ENCODE results near the gene TRIM5.
"Not testable (repeated sequence)": the region's sequence is repeated elsewhere in the genome, so short reads cannot be mapped to it uniquely, and the experiment has no call there.

The TRIM5 gene

DNA sequence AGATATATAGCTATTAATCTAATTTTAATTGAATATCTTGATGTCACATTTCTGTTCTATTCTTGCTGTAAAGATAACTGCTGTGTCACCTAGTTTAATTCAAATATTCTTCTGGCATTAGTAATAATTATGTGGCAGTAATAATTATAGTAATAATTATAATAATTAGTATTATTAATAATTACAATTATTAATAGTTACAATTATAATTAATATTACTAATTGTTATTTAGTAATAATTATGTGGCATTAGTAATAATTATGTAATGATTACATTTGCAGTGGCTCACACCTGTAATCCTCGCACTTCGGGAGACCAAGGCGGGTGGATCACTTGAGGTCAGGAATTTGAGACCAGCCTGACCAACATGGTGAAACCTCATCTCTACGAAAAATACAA lies 1.6 kb upstream of the TRIM5 start:
- DNase-seq: no peak

DNA sequence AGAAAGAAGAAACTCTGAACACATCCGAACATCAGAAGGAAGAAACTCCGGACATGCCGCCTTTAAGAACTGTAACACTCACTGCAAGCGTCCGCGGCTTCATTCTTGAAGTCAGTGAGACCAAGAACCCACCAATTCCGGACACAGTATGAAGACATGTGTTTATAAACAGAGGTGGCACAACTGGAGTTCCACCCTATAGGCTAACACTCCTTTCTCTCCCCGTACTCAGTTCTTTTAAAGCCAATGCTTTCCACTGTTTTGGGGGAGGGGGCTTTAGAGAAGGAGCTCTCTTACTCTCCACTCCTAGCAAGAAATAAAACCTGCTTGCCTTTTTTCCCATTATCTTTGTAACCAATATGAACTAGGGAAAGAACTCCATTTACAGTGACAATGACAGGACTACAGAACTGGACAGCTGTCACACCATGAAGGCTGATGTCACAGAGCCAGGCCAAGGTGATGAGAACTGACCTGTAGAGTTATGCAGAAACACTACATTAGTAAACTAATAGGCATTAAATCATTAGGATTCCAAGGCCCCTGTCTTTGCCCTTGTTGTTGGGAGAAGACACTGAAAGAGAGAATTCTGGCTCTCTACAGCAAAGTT lies 733 bp downstream of the TRIM5 start:
- DNase-seq: no peak

GRCh38 chr11:5683620-5684019 lies 1.3 kb downstream of the TRIM5 start:
- not testable (repeated sequence) for DNase-seq

DNA sequence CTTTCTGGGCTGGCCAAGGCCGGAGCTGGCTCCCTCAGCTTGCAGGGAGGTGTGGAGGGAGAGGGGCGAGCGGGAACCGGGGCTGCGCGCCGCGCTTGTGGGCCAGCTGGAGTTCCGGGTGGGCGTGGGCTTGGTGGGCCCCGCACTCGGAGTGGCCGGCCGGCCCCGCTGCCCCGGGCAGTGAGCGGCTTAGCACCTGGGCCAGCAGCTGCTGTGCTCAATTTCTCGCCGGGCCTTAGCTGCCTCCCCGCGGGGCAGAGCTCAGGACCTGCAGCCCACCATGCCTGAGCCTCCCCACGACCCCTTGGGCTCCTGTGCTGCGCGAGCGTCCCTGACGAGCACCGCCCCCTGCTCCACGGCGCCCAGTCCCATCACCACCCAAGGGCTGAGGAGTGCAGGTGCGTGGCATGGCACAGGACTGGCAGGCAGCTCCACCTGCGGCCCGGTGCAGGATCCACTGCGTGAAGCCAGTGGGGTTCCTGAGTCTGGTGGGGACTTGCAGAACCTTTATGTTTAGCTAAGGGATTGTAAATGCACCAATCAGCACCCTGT lies 1.9 kb downstream of the TRIM5 start:
- not testable (repeated sequence) for DNase-seq

DNA sequence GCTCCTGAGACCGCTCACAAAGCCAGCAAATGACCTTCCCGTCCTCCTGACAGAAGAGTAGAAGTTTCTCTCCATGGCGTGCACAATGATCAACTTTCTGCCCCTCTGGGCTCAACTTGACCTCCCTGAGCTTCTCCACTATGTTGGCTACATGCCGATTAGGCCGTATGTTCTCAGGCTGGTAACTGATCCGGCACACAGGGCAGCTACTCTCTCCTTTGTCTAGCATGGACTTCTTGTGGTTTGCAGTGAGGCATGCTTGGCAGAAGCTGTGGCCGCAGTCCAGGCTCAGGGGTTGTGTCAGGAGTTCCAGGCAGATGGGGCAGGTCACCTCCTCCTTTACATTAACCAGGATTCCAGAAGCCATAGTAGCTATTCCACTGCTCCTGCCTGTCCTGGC lies 5.1 kb downstream of the TRIM5 start:
- DNase-seq: no peak

- DNase-seq: no peak
Observed at GRCh38 chr11:5674391-5674790, 10.5 kb downstream of the TRIM5 start.

- no peak for DNase-seq
Observed at GRCh38 chr11:5671831-5672230, 13.0 kb downstream of the TRIM5 start.

- no peak for DNase-seq
Observed at GRCh38 chr11:5666402-5666793, 18.5 kb downstream of the TRIM5 start.

- no peak for DNase-seq
Observed at GRCh38 chr11:5665746-5666401, 19.0 kb downstream of the TRIM5 start.

DNA sequence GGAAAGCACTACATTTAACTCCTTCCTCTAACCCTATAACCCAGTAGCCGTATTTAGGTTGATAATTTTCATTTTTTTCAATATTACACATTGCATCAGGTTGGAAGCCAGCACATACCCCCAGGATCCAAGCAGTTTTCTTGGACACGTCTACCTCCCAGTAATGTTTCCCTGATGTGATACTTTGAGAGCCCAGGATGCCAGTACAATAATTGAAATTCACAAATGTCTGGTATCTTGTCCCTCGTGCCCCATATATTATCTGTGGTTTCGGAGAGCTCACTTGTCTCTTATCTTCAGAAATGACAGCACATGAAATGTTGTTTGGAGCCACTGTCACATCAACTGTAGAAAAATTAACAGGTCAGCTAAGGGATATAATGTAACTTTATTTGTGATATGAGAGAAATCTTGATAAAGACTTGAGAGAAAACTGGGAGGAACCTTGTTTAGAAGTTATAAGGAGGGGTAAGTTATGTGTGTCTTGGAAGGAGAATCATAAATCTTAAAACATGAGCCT lies 19.8 kb downstream of the TRIM5 start:
- no peak for DNase-seq

GRCh38 chr11:5663511-5663910 lies 21.4 kb downstream of the TRIM5 start:
- no peak for DNase-seq

DNA sequence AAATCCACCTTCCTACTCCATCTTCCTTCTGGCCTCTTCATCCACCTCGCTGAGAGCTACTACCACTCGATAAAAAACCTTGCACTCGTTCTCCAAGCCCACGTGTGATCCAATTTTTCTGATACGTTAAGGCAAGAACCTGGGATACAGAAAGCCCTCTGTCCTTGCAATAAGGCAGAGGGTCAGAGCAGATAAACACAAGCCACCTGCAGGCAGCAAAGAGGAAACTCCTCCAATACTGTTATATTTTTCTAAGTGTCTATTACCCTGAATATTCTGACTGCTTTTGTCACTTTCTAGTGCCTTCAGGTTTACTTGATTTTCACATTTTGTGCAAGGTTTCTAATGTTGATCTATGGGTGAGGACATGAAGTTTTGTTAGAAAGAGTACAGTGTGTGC lies 26.6 kb downstream of the TRIM5 start:
- no peak for DNase-seq

DNA sequence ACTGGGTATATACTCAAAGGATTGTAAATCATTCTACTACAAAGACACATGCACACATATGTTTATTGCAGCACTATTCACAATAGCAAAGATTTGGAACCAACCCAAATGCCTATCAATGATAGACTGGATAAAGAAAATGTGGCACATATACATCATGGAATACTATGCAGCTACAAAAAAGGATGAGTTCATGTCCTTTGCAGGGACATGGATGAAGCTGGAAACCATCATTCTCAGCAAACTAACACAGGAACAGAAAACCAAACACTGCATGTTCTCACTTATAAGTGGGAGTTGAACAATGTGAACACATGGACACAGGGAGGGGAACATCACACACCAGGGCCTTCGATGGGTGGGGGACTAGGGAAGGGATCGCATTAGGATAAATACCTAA lies 27.9 kb downstream of the TRIM5 start:
- DNase-seq: not testable (repeated sequence)

GRCh38 chr11:5655474-5655873 lies 29.4 kb downstream of the TRIM5 start:
- no peak for DNase-seq

- no peak for DNase-seq
Observed at GRCh38 chr11:5646139-5646538, 38.7 kb downstream of the TRIM5 start.

DNA sequence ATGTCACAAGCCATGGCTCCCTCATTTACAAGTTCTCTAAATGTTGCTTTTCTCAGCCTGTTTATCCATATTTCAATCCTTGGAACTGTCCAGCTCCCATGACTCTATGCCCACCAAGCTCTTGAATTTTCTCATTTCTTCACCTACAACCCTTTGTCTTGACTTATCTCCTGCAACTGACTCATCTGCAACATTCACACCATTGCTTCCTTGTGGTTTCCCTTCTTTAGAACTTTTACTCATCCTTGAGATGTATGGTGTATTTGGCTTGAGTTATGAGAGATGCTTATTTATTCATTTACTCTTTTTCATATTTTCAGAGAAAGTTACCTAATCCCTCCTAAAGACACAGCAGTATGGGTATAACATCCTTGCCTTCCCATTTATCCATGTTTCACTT lies 41.3 kb downstream of the TRIM5 start:
- DNase-seq: no peak

DNA sequence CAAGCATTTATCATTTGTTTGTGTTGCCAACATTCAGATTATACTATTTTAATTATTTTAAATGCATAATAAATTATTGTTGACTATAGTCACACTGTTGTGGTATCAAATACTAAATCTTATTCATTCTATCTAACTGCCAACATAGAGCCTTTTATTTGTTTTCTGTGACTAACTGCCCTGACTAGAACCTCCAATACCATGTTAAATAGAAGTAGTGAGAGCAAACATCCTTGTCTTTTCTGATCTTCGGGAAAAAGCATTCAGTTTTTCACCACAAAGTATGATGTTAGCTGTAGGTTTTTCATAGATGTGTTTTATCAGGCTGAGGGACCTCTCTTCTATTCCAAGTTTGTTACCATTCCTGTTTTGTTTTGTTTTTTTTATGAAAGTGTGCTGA lies 44.9 kb downstream of the TRIM5 start:
- DNase-seq: no peak

DNA sequence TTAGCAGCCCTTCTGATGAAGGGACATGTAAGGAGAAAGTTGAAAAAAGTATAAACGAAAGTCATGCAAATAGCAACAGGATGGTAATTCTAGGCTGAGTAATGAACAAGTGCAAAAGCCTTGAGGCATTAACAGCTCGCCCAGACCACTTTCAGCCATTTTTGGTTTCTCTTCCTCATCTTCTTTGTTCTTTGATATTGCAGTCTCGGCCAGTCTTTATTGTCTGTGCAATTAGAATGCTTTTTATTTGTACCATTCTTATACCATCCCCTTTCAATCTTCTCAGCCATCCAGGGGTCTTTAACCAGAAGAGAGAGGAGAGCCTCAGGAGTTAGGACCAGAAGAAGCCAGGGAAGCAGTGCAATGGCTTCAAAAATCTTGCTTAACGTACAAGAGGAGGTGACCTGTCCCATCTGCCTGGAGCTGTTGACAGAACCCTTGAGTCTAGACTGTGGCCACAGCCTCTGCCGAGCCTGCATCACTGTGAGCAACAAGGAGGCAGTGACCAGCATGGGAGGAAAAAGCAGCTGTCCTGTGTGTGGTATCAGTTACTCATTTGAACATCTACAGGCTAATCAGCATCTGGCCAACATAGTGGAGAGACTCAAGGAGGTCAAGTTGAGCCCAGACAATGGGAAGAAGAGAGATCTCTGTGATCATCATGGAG lies 52.8 kb downstream of the TRIM5 start:
- no peak for DNase-seq

- no peak for DNase-seq
Observed at GRCh38 chr11:5631417-5631816, 53.5 kb downstream of the TRIM5 start.

DNA sequence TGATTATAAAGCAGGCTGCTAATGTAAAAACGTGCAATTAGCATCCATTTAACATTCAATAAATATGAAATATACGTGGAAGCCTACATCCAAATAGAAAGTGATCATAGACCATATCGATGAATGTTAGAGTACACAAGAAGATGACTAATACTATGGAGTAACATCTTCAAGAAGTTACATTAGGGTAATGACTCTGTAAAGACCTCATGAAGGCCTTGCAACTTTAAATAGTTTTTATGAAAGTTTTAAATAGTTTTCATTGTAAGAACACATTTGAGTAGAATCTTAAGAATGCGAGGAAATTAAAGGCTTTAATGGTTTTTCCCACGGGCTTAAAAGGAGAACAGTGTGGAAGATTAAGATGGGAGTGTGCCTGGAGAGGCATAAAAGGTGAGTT lies 58.7 kb downstream of the TRIM5 start:
- DNase-seq: no peak

- DNase-seq: no peak
Observed at GRCh38 chr11:5625281-5625680, 59.6 kb downstream of the TRIM5 start.

DNA sequence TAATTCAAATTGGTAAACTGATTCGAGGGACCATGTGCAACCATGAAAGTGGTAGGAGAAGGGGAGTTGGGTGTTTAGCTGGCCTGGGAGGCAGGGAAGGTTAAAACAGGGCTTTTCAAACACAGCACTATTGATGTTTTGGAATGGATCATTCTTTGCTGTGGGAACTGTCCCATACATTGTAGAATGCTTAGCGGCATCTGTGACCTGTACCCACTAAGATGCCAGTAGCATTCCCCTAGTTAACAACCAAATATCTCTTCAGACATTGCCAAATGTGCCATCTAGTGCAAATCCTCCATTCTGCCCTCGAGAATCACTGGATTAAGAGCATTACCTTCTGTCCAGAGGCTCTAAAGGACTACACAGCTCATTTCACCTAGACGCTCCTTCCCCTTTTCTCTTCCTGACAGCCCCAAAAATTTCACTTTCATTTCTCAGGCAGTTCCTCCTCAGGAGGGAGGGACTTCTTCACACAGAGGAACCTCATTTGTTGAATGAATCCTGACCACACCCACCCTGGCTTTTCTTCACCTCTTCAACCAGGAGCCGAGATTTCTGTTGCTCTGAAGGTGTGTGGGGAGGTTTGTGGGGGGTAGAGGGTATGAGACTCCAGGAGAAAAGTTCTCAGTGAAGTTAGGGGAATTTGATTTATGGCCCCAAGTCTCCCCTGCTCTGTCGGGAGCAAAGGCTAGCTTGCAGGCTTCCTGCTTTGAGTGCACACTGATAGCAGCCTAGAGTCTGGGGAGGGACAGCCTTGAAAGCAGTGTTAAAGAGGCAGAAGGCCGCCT lies 60.2 kb downstream of the TRIM5 start, which contains the start of gene TRIM34:
Gene TRIM34 (plus strand): TSS at position 513 of the 791 bp plus-strand sequence. CDS start 7,331 bp downstream, outside the sequence.
- DNase-seq: no peak

DNA sequence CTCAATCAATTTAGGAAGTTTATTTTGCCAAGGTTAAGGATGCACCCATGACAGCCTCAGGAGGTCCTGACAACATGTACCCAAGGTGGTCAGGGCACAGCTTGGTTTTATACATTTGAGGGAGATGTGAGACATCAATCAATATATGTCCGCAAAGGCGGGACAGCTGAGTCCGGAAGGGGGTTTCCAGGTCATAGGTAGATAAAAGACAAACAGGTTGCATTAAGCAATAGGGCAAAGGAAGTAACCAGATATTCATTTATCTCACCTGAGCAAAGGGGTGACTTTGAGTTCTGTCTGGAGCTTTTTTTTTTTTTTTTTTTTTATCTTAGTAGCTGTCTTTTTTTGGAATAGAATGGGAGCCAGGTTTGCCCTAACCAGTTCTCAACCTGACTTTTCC lies 62.1 kb downstream of the TRIM5 start:
- DNase-seq: no peak
